ENCODE measurements around the gene IP6K3. TPM values are rescaled to one million over a fixed set of nuclear protein-coding genes. Genes with fewer than 3 reads are reported as not detected.

The IP6K3 gene
- total RNA-seq, 1 experiment from 2014 or later, result 1.7 TPM

- DNase-seq (ENCODE audit: unreplicated experiment), result no peak
- no peak overlapping the region for H3K27ac Mint-ChIP-seq (ENCODE audit: low read depth, unreplicated experiment)
- no TSS peak for BruUV-seq (replicated peaks)
- H3K36me3 Mint-ChIP-seq (ENCODE audit: insufficient read depth, unreplicated experiment), result peaks cover 4% of the 10 kb centered on the region
- H3K27me3 Mint-ChIP-seq (ENCODE audit: insufficient read depth, unreplicated experiment), result peaks cover 20% of the 10 kb centered on the region
- ChIA-PET POLR2A (no interaction called here), CTCF (interaction anchor here (0.6 kb wide), 2 partner anchors 28 to 29 kb away, joined by 3 read pairs; no protein-coding TSS in a partner anchor)
- H3K4me3 Mint-ChIP-seq (ENCODE audit: unreplicated experiment), result no peak overlapping the region
- H3K4me1 Mint-ChIP-seq (ENCODE audit: insufficient read depth, unreplicated experiment), result no peaks in the 10 kb centered on the region
- intact Hi-C loops (cut with micrococcal nuclease), result no loop called here
- TF ChIP-seq CTCF (IDR thresholded peaks at IDR 0.05; ENCODE audit: unreplicated experiment), result no peak
- no peaks in the 10 kb centered on the region for H3K9me3 Mint-ChIP-seq (ENCODE audit: unreplicated experiment)
Measured at GRCh38 chr6:33728438-33728837, 18.3 kb downstream of the IP6K3 start.

GRCh38 chr6:33727932-33728331 lies 18.8 kb downstream of the IP6K3 start:
- POLR2A ChIA-PET, result no interaction called here
- no TSS peak for BruUV-seq (replicated peaks)
- DNase-seq (ENCODE audit: unreplicated experiment), result no peak
- H3K4me3 Mint-ChIP-seq (ENCODE audit: unreplicated experiment), result no peak overlapping the region
- H3K9me3 Mint-ChIP-seq (ENCODE audit: unreplicated experiment), result no peaks in the 10 kb centered on the region
- H3K27me3 Mint-ChIP-seq (ENCODE audit: insufficient read depth, unreplicated experiment), result peaks cover 25% of the 10 kb centered on the region
- H3K4me1 Mint-ChIP-seq (ENCODE audit: insufficient read depth, unreplicated experiment), result no peaks in the 10 kb centered on the region
- intact Hi-C loops (cut with micrococcal nuclease), result no loop called here
- H3K36me3 Mint-ChIP-seq (ENCODE audit: insufficient read depth, unreplicated experiment), result peaks cover 4% of the 10 kb centered on the region
- no peak overlapping the region for H3K27ac Mint-ChIP-seq (ENCODE audit: low read depth, unreplicated experiment)
- TF ChIP-seq CTCF (IDR thresholded peaks at IDR 0.05; ENCODE audit: unreplicated experiment), result no peak
- CTCF ChIA-PET, result interaction anchor here (0.6 to 1.5 kb wide), 2 partner anchors 30 to 34 kb away, joined by 3 to 7 read pairs; no protein-coding TSS in a partner anchor

- Mint-ChIP-seq H3K4me3 (ENCODE audit: unreplicated experiment) (no peak overlapping the region), H3K4me1 (ENCODE audit: insufficient read depth, unreplicated experiment) (no peaks in the 10 kb centered on the region), H3K27ac (ENCODE audit: low read depth, unreplicated experiment) (no peak overlapping the region), H3K27me3 (ENCODE audit: insufficient read depth, unreplicated experiment) (peaks cover 25% of the 10 kb centered on the region), H3K36me3 (ENCODE audit: insufficient read depth, unreplicated experiment) (peaks cover 4% of the 10 kb centered on the region), H3K9me3 (ENCODE audit: unreplicated experiment) (no peaks in the 10 kb centered on the region)
- no peak for DNase-seq (ENCODE audit: unreplicated experiment)
- no TSS peak for BruUV-seq (replicated peaks)
- intact Hi-C loops (cut with micrococcal nuclease), result no loop called here
- TF ChIP-seq CTCF (IDR thresholded peaks at IDR 0.05; ENCODE audit: unreplicated experiment), result no peak
- POLR2A ChIA-PET, result no interaction called here
- CTCF ChIA-PET, result interaction anchor here (1.5 kb wide), 1 partner anchor 35 kb away, joined by 7 read pairs; no protein-coding TSS in a partner anchor
Measured at GRCh38 chr6:33727126-33727525, 19.6 kb downstream of the IP6K3 start.

- ChIA-PET CTCF (interaction anchor here (1.0 to 1.5 kb wide), 3 partner anchors 13 to 429 kb away, joined by 3 to 7 read pairs (median 6); no protein-coding TSS in a partner anchor), POLR2A (interaction anchor here (1.5 kb wide), 1 partner anchor 15 kb away, joined by 3 read pairs; the partner anchor contains the start of gene UQCC2)
- Mint-ChIP-seq H3K36me3 (ENCODE audit: insufficient read depth, unreplicated experiment) (peaks cover 4% of the 10 kb centered on the region), H3K27ac (ENCODE audit: low read depth, unreplicated experiment) (no peak overlapping the region), H3K4me3 (ENCODE audit: unreplicated experiment) (no peak overlapping the region), H3K9me3 (ENCODE audit: unreplicated experiment) (no peaks in the 10 kb centered on the region), H3K27me3 (ENCODE audit: insufficient read depth, unreplicated experiment) (peaks cover 25% of the 10 kb centered on the region), H3K4me1 (ENCODE audit: insufficient read depth, unreplicated experiment) (no peaks in the 10 kb centered on the region)
- no peak for DNase-seq (ENCODE audit: unreplicated experiment)
- TF ChIP-seq CTCF (IDR thresholded peaks at IDR 0.05; ENCODE audit: unreplicated experiment), result no peak
- intact Hi-C loops (cut with micrococcal nuclease), result no loop called here
- no TSS peak for BruUV-seq (replicated peaks)
Measured at GRCh38 chr6:33726696-33727095, 20.0 kb downstream of the IP6K3 start.

Data from MCF 10A (cell line).